Activated CD4-positive, alpha-beta T cell treated with anti-CD3 and anti-CD28 coated beads for 1 hour (primary cell): ENCODE data around the gene CD37.

Experiments used
- DNase-seq: peaks from one replicate; pipeline ENCODE4 v3.0.0-alpha.2; 2020

CD37 gene

DNA sequence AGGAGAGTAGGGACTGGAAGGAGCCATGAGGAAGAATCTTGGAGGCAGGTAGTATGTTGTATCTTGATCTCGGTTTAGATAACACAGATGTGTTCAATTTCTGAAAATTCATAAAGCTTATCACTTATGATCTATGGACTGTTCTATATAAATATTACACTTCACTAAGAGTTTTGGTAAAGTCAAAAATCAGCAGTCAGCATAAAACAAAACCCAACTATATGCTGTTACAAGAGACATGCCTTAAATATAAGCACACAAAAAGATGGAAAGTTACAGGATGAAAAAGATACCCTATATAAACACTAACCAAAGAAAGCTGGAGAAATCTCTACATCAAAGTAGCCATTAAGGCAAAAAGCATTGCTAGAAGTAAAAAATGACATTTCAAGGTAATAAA lies 48.4 kb downstream of the CD37 start:
- DNase-seq = no peak

DNA sequence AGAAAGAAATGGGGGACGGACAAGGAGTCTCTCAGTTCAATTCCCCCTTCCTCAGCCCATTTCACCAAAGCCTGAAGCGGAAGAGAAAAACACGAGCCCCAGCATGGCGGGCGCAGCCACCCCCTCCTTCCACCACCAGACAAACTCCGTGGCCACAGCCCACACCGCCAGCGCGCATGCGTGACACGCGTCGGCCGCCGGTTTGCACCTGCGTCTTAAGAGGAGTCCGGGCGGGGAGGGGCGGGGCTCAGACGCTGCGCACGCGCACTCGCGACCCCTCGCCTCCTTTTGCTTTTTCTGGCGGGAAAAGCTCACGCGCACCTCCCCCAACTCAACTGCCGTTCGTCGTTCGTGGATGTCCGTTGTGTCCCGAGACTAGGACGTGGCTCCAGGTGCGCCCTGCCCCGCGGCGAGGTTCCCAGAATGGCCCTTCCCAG lies 52.7 kb downstream of the CD37 start, which contains the start of gene KASH5:
Gene KASH5, plus strand, starts transcription at position 314 of the 437 bp plus-strand sequence. CDS start 2,635 bp downstream, outside the sequence.
- peak; percentile 89 for DNase-seq

DNA sequence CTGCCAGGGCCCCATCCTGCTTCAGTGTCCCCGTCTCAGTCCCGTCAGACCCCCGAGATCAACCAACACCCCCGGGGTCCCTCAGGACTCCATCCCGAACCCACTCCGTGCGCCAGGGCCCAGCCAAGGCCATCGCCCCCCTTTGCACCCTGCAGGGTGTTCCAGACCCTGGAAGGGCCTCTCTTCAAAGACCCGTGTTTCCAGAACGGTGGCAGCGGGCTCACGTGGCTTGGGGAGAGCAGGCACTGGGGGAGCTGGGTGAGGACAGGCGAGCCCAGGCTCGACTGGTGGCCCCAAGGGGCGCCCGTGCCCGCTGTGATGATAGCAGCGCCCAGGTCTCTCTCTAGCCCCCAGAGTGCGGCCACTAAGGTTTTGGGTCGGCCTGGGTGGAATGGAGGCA lies 54.2 kb downstream of the CD37 start:
- DNase-seq = no peak
